HepG2 (cell line): ENCODE data around the gene NIPSNAP3A. TPM values are rescaled to one million over a fixed set of nuclear protein-coding genes. Genes with fewer than 3 reads are reported as not detected.

ENCODE experiments used
- ATAC-seq: fragments of 200-7000 bp; cut with Tn5 transposase; 3 replicates; pipeline ENCODE4 v1.9.1; 2020; ENCODE audit warnings: mild to moderate bottlenecking, moderate library complexity
- BruUV-seq: library from RNA; stranded (reverse); fragments of 400-500 nt; replicated peaks from 2 replicates; lab custom pipeline; 2021; lab: Mats Ljungman, UMichigan
- CTCF ChIA-PET: fragments of 300-600 bp; formaldehyde crosslinking; extraction: SDS; loops from one replicate; lab custom pipeline; 2021; ENCODE audit warnings: low total read pairs, inconsistent platforms, low intra/inter-chr PET ratio; lab: Yijun Ruan, JAX
- POLR2A ChIA-PET: fragments of 350-600 bp; sonication (Branson Sonifier 250); formaldehyde crosslinking; loops from one replicate; lab custom pipeline; 2020; ENCODE audit warnings: antibody characterized with exemption, inconsistent platforms; lab: Yijun Ruan, JAX
- DNase-seq: peaks from one replicate; pipeline ENCODE4 v3.0.0-alpha.2; 2015; ENCODE audit warnings: low spot score
- FAIRE-seq: peaks from 3 replicates; lab custom pipeline; 2011; peaks lifted over from hg19 to GRCh38; lab: Jason Lieb, UNC
- H2AFZ ChIP-seq: one replicate; pipeline ENCODE4 v1.6.1; 2011; ENCODE audit warnings: low read length, inconsistent platforms
- H3K27ac ChIP-seq: fragments of 300-600 bp; 3 replicates; pipeline ENCODE4 v1.8.0; 2011; ENCODE audit warnings: mixed run types, mild to moderate bottlenecking, mixed read lengths, low read length, inconsistent platforms; ENCODE audit not compliant: insufficient read depth; ENCODE audit errors: extremely low read length
- H3K27me3 ChIP-seq, 2 experiments: fragments of 200-600 bp in 1 of 2; 2 replicates in 1 of 2; 3 replicates in 1 of 2; pipeline versions ENCODE4 v1.6.0 to v1.8.0; 2011; ENCODE audit warnings: low read length in 2 of 2, mild to moderate bottlenecking in 2 of 2, moderate library complexity in 2 of 2, inconsistent platforms in 1 of 2; ENCODE audit not compliant: insufficient read depth in 2 of 2, control insufficient read depth in 1 of 2
- H3K36me3 ChIP-seq, 2 experiments: fragments of 200-600 bp in 1 of 2; replicated peaks in 1 of 2; 2 replicates in 1 of 2; 3 replicates in 1 of 2; pipeline versions ENCODE4 v1.5.1 to v1.8.0; 2011; ENCODE audit warnings: low read length in 2 of 2, inconsistent platforms in 1 of 2; ENCODE audit not compliant: insufficient read depth in 2 of 2, control insufficient read depth in 1 of 2
- H3K4me1 ChIP-seq: 2 replicates; pipeline ENCODE4 v1.5.1; 2012; ENCODE audit warnings: low read length, inconsistent platforms; ENCODE audit not compliant: insufficient read depth
- H3K4me2 ChIP-seq: 2 replicates; pipeline ENCODE4 v1.6.0; 2011; ENCODE audit warnings: low read depth, low read length, inconsistent platforms
- H3K4me3 ChIP-seq, 3 experiments: fragments of 200-600 bp in 1 of 3; sonication (generic), shearing (Covaris generic) in 1 of 3; replicated peaks in 1 of 3; 2 replicates each; pipeline ENCODE4 v1.5.1; 2011 to 2016; ENCODE audit warnings: low read length in 3 of 3, inconsistent platforms in 2 of 3, low read depth in 2 of 3, mild to moderate bottlenecking in 2 of 3, control low read depth in 1 of 3, mixed read lengths in 1 of 3; ENCODE audit not compliant: insufficient read depth in 1 of 3
- H3K79me2 ChIP-seq: one replicate; pipeline ENCODE4 v1.6.1; 2011; ENCODE audit warnings: low read length, inconsistent platforms; ENCODE audit not compliant: insufficient read depth
- H3K9ac ChIP-seq: 2 replicates; pipeline ENCODE4 v1.6.0; 2011; ENCODE audit warnings: mild to moderate bottlenecking, low read depth, low read length, inconsistent platforms; ENCODE audit not compliant: insufficient read depth
- H3K9me3 ChIP-seq: 2 replicates; pipeline ENCODE4 v1.5.1; 2012; ENCODE audit warnings: mild to moderate bottlenecking, low read length
- H4K20me1 ChIP-seq: 2 replicates; pipeline ENCODE4 v1.6.0; 2011; ENCODE audit warnings: inconsistent platforms, mild to moderate bottlenecking, low read length, moderate library complexity; ENCODE audit not compliant: insufficient read depth
- FIP1L1 ChIP-seq: fragments of 200-400 bp; formaldehyde crosslinking; IDR thresholded peaks from 2 replicates; pipeline ENCODE4 v1.6.1; 2018; ENCODE audit warnings: low read depth, mild to moderate bottlenecking, low read length, moderate library complexity, borderline replicate concordance; ENCODE audit not compliant: insufficient read depth
- HMGXB4 ChIP-seq, 2 experiments: sonication (generic) in 1 of 2; formaldehyde crosslinking in 1 of 2; IDR thresholded peaks; 2 replicates each; pipeline versions ENCODE4 v1.4.0 to v1.6.1; 2018 to 2020; ENCODE audit warnings: missing genetic modification reagents in 2 of 2, borderline replicate concordance in 1 of 2, low read depth in 1 of 2, mild to moderate bottlenecking in 1 of 2, missing biosample characterization in 1 of 2
- NFKBIZ ChIP-seq: IDR thresholded peaks from 2 replicates; pipeline ENCODE4 v1.6.1; 2018; ENCODE audit warnings: missing genetic modification reagents, missing compliant biosample characterization
- RARG ChIP-seq: sonication (generic); formaldehyde crosslinking; IDR thresholded peaks from 2 replicates; pipeline ENCODE4 v1.4.0; 2020; ENCODE audit warnings: low read depth, mild to moderate bottlenecking, missing genetic modification reagents
- REPIN1 ChIP-seq: sonication (generic); formaldehyde crosslinking; IDR thresholded peaks from 2 replicates; pipeline ENCODE4 v1.8.0; 2022; ENCODE audit warnings: missing genetic modification reagents, low read depth, mild to moderate bottlenecking, borderline replicate concordance
- SNAI1 ChIP-seq: sonication (generic); formaldehyde crosslinking; IDR thresholded peaks from 2 replicates; pipeline ENCODE4 v1.5.0; 2020; ENCODE audit warnings: mild to moderate bottlenecking, missing genetic modification reagents, borderline replicate concordance
- ZBTB7B ChIP-seq: sonication (generic); formaldehyde crosslinking; IDR thresholded peaks from 2 replicates; pipeline ENCODE4 v1.4.0; 2020; ENCODE audit warnings: missing genetic modification reagents
- ZNF121 ChIP-seq: sonication (generic); formaldehyde crosslinking; IDR thresholded peaks from 2 replicates; pipeline ENCODE4 v1.5.0; 2020; ENCODE audit warnings: mild to moderate bottlenecking, missing genetic modification reagents
- ZNF263 ChIP-seq: sonication (generic); formaldehyde crosslinking; IDR thresholded peaks from 2 replicates; pipeline ENCODE4 v1.4.0; 2020; ENCODE audit warnings: missing genetic modification reagents
- ZNF430 ChIP-seq: sonication (generic); formaldehyde crosslinking; IDR thresholded peaks from 2 replicates; pipeline ENCODE4 v1.9.0; 2021; ENCODE audit warnings: mild to moderate bottlenecking, missing genetic modification reagents
- ZNF563 ChIP-seq: sonication (generic); formaldehyde crosslinking; IDR thresholded peaks from 2 replicates; pipeline ENCODE4 v1.8.0; 2022; ENCODE audit warnings: mild to moderate bottlenecking, moderate library complexity, missing genetic modification reagents
- ZNF580 ChIP-seq: IDR thresholded peaks from 2 replicates; pipeline ENCODE4 v1.6.1; 2016; ENCODE audit warnings: low read depth, borderline replicate concordance
- ZNF691 ChIP-seq: sonication (generic); formaldehyde crosslinking; IDR thresholded peaks from 2 replicates; pipeline ENCODE4 v1.4.0; 2020; ENCODE audit warnings: missing genetic modification reagents, low read depth, mild to moderate bottlenecking, borderline replicate concordance
- whole genome bisulfite sequencing: methylation state at CpG from one replicate; pipeline ENCODE4 v1.1.6; 2017; ENCODE audit warnings: low lambda C conversion rate; 5-methylcytosine and 5-hydroxymethylcytosine counted together
- in situ Hi-C: cut with HindIII; loops from 2 replicates; pipeline ENCODE4 v1.10.0; 2017; ENCODE audit warnings: low pct_unique_long_range_greater_than_20kb; ENCODE audit not compliant: extremely low pct_ligation_motif_present
- intact Hi-C: fragments of 100-400 bp; cut with micrococcal nuclease; formaldehyde crosslinking; loops from one replicate; pipeline ENCODE4 v1.10.0; 2022; ENCODE audit not compliant: unreplicated experiment
- polyA plus RNA-seq, 8 experiments: library from polyadenylated mRNA; depleted of rRNA in 3 of 8; stranded (reverse) in 7 of 8; unstranded in 1 of 8; fragments of >200 nt; fragmentation: Illumina TruSeq in 4 of 8; extraction: Trizol in 4 of 8; gene quantifications; 2 replicates each; pipeline versions ENCODE4 v1.2.1 to v1.2.3, GENCODE V29; 2011 to 2016; ENCODE audit warnings: low read depth in 4 of 8, missing spikeins in 1 of 8, mixed read lengths in 1 of 8; ENCODE audit not compliant: insufficient read depth in 1 of 8
- total RNA-seq, 5 experiments: library from RNA; depleted of rRNA; stranded (reverse); fragments of >200 nt; fragmentation: Illumina TruSeq; extraction: Trizol; gene quantifications; 2 replicates each; pipeline ENCODE4 v1.2.3, GENCODE V29; 2016; ENCODE audit warnings: low read depth in 1 of 5

Gene NIPSNAP3A
- total and polyA plus RNA-seq, 2 of the 13 experiments (the other 11 are each of a cell fraction or from before 2014, with no cell fraction given) = 13.7 to 14.6 TPM

GRCh38 chr9:104747245-104747564 is 278 bp upstream of the NIPSNAP3A start (continued):
- TF ChIP-seq REPIN1 (CRISPR knock-in tag) = no peak
- 0 out of 2 replicates have a peak, but pooled peaks have one; percentile 8 for TF ChIP-seq ZNF580 (CRISPR knock-in tag)
- no peak for TF ChIP-seq SNAI1 (CRISPR knock-in tag)
- no peak for TF ChIP-seq RARG
- TF ChIP-seq FIP1L1 = no peak
- TF ChIP-seq ZNF121 (CRISPR knock-in tag) = no peak

- no TSS peak for BruUV-seq
- TF ChIP-seq NFKBIZ (CRISPR knock-in tag) (0 out of 2 replicates have a peak, but pooled peaks have one; percentile 24), ZNF563 (CRISPR knock-in tag) (no peak), ZNF430 (0 out of 2 replicates have a peak, but pooled peaks have one; percentile 37), ZNF691 (CRISPR knock-in tag) (no peak), ZBTB7B (0 out of 2 replicates have a peak, but pooled peaks have one; percentile 39), HMGXB4 (CRISPR knock-in tag; IDR thresholded peaks at IDR 0.05; ENCODE audit: borderline replicate concordance in 1 of 2, low read depth in 1 of 2) (0 out of 4 replicates have a peak, but pooled peaks of 1 of the 2 experiments have one; percentile 5), ZNF263 (CRISPR knock-in tag) (0 out of 2 replicates have a peak, but pooled peaks have one; percentile 18)
These were observed 1.0 kb downstream of the NIPSNAP3A start for GRCh38 chr9:104748359-104749031.

More at GRCh38 chr9:104748359-104749031, 1.0 kb downstream of the NIPSNAP3A start:
- no peaks in the 10 kb centered on the region for H3K9me3 ChIP-seq
- in situ Hi-C loops (no loop called here), intact Hi-C loops (loop anchor here (5.0 kb wide), 1 partner anchor 656 kb away; the partner anchor contains the start of gene SMC2)
- ATAC-seq = peak; percentile 16
- no peaks in the 10 kb centered on the region for H3K36me3 ChIP-seq
- peak overlapping the region; percentile 71 for H3K9ac ChIP-seq
- no peak for FAIRE-seq
- 13% methylated on average over 19 of the region's 19 CpGs for WGBS
- H3K4me1 ChIP-seq = peaks cover 19% of the 10 kb centered on the region
- peak overlapping the region; percentile 71 to 90 (median 89) for H3K4me3 ChIP-seq
- H3K4me2 ChIP-seq = peak overlapping the region; percentile 87
- H3K27ac ChIP-seq = peak overlapping the region; percentile 54
- peak; percentile 10 for DNase-seq
- no peaks in the 10 kb centered on the region for H3K27me3 ChIP-seq
- no peaks in the 10 kb centered on the region for H4K20me1 ChIP-seq
- H2AFZ ChIP-seq = no peak overlapping the region
- ChIA-PET CTCF (no interaction called here), POLR2A (interaction anchor here (1.3 kb wide), 1 partner anchor 15 kb away, joined by 6 read pairs; the partner anchor contains the start of gene NIPSNAP3B)
- no peaks in the 10 kb centered on the region for H3K79me2 ChIP-seq
